Sciatic nerve (tissue), 2 donors: Measurements from ENCODE around the gene PTPRN2. TPM values are rescaled to one million over a fixed set of nuclear protein-coding genes. Genes with fewer than 3 reads are reported as not detected.
"Not testable (repeated sequence)": the region's sequence is repeated elsewhere in the genome, so short reads cannot be mapped to it uniquely, and the experiment has no call there.

ENCODE experiments used
- ATAC-seq: fragments of 200-7000 bp; cut with Tn5 transposase; one replicate; pipeline ENCODE4 v1.9.1; 2020; ENCODE audit warnings: mild to moderate bottlenecking, moderate library complexity
- DNase-seq: peaks from one replicate; pipeline ENCODE4 v3.0.0-alpha.2; 2020; ENCODE audit warnings: low spot score
- intact Hi-C: fragments of 100-400 bp; cut with DNase I; formaldehyde crosslinking; loops from one replicate; pipeline ENCODE4 v1.14.2; 2022
- total RNA-seq: library from RNA; stranded (reverse); fragmentation: NEBNext Ultra II Directional; extraction: Animal tissue kit (Norgen Biotek cat#: 25700); gene quantifications from one replicate; pipeline ENCODE4 v1.2.1, GENCODE V29; 2021
- donor health status: DM: no; HTN: no; CAD: no.
- donor health status: DM: no; HTN: no; CAD: no.

The PTPRN2 gene
- total RNA-seq, 1 donor from 2014 or later: 12.7 TPM

DNA sequence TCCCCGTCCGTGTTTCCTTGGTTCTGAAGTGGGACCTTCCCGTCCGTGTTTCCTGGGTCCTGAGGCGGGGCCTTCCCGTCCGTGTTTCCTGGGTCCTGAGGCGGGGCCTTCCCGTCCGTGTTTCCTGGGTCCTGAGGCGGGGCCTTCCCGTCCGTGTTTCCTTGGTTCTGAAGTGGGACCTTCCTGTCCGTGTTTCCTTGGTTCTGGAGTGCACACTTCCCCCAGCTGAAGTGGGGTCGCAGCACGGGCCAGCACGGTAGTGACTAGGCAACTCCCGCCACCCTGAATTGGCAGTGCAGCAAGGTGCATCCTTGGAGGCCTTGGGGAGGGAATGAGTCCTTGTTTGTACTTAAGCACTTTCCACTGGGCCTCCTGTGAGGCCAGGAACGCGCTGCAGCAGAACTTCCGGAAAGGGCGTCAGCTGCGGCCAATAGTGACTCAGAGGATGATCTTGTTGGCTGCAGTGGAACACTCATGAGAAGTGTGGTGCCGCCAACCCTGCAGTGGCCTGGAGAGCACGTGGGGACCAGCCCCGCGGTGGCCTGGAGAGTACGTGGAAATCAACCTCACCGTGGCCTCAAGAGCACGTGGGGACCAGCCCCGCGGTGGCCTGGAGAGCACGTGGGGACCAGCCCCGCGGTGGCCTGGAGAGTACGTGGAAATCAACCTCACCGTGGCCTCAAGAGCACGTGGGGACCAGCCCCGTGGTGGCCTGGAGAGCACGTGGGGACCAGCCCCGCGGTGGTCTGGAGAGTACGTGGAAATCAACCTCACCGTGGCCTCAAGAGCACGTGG lies 685.6 kb downstream of the PTPRN2 start:
- DNase-seq, intact Hi-C loops, ATAC-seq: not testable (repeated sequence)

DNA sequence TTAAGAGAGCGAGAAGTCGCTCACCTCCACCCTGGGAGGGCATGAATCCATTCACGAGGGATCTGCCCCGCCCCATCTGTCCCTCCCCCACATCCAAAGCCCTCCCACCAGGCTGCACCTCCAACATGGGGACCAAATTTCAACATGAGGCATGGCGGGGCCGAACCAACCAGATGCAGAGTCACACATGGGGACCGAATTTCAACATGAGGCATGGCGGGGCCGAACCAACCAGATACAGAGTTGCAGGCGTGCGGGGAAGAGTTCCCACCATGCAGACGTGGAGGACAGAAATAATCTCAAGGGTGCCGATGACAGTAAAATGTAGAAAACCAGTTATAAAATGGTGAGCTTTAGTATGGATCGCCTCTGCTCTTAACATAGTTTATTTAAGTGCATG lies 686.5 kb downstream of the PTPRN2 start:
- DNase-seq (no peak), ATAC-seq (no peak)
- intact Hi-C loops: no loop called here

GRCh38 chr7:157900556-157900955 lies 687.1 kb downstream of the PTPRN2 start:
- intact Hi-C loops: no loop called here
- ATAC-seq: no peak
- DNase-seq: no peak

DNA sequence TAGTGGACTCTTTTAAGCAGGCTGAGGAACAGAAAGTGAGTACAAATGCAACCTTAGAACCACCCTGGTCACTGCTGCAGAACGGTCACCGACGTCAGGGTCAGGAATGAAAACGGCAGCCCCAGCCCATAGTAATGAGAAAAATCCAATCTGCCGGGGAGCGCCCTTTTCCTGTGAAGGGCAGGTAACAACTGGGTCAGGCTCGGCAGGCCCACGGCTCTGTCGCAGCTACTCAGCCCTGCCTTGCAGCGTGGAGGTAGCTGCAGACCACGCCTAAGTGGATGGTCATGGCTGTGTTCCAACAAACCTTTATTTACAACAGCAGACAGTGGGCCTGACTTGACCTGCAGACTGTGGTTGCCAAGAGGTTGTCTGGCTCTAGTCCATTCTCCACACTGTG lies 687.6 kb downstream of the PTPRN2 start:
- DNase-seq (no peak), ATAC-seq (no peak)

DNA sequence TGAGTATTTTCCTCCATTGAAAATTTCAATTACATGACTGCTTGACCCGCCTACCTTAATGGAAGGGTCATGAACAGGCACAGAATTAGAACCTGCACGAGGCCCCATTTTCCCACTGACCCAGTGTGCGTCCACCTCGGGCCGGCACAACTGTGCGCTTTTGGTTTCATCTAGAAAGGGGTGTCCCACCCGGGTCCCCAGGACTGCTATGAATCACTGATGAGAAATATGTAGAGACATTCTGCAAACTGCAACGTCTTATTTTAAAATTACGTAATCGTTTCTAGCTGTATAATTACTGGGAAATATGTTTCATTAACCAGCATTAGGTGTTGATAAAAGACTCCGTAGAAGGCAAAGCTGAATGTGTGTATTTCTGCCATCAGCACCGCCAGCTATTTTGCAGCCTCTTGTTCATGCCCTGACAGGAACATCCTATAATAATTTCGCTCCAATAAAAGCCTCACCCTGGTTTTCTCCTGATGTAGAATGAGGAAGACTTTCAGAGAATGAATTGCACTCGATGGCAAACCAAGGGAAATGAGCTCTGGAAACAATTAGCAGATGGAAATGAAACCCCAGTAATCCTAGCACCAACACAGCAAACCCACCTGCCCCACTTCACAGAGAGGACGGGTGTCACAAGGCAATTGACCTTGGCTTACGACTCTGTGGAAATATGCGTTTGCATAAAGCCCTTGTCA lies 688.7 kb downstream of the PTPRN2 start:
- DNase-seq (no peak), ATAC-seq (no peak)
- intact Hi-C loops: no loop called here

More for the DNA sequence above, 687.6 kb downstream of the PTPRN2 start:
- intact Hi-C loops: no loop called here

- DNase-seq (no peak), ATAC-seq (no peak)
- intact Hi-C loops: no loop called here
Observed at GRCh38 chr7:157898261-157898660, 689.4 kb downstream of the PTPRN2 start.

DNA sequence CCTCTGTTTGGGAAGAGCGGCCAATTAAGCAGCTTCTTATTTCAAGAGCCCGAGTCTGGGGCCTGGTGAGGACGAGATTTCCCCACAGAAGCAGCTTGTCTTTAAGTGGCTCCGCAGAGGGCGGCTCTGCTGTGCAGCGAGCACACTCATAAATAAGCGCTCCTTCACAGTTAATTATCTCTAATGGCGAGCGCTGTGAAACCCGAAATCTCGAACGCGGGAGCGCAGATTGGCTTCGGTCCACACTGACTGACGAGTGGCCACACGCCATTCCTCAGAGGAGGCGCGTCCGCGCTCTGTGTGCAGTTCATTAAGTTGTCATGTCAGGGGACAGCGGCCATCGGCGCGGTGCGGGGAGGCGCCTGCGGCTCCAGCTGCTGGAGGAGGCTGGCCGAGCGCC lies 689.9 kb downstream of the PTPRN2 start:
- intact Hi-C loops: no loop called here
- ATAC-seq: no peak
- no peak for DNase-seq

DNA sequence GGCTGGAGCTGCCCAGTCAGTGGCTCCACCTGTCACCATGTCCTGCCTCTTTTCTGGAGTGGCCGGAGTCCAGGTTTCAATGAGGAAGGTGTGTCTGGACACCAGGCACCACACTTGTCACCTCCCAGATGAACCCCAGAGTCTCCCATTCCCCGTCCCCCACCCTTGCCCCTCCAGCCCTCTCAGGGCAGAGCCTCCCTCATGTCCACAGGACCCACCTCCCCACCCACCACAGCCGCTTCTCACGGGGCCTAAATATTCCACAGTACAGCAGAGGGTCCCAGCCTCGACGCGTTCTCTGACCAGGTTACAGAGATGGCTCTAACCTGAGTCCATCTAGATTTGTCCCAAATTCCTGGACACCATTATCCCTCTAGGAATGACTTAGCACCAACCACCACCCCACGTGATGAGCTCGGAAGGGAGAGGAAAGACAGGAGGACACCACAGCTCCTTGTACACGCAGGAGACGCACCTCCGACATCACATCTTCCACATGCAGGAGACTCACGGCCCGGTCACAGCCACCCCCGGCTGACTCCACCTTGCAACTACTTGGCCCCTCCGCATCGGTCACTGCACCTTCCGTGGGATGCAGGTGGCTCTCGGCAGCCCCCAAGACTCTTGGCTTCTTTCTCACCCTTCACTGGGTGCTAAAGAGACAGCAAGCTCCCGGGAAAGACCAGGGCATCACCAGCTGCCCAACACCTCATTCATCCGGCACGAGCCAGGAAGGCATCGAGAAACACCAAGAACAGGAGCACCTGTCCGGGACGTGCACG lies 690.7 kb downstream of the PTPRN2 start:
- DNase-seq: no peak
- intact Hi-C loops: no loop called here
- no peak for ATAC-seq

DNA sequence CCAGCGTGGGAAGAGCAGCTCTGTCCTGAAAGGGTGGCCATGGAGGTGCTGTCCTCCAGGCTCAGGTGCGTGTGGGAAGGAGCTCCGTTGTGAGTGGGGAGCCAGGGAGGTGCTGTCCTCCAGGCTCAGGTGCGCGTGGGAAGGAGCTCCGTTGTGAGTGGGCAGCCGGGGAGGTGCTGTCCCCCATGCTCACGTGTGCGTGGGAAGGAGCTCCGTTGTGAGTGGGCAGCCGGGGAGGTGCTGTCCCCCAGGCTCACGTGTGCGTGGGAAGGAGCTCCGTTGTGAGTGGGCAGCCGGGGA lies 691.3 kb downstream of the PTPRN2 start:
- DNase-seq, intact Hi-C loops, ATAC-seq: not testable (repeated sequence)

GRCh38 chr7:157895520-157896375 lies 691.9 kb downstream of the PTPRN2 start:
- DNase-seq: no peak
- ATAC-seq: no peak
- intact Hi-C loops: no loop called here

GRCh38 chr7:157895098-157895497 lies 692.5 kb downstream of the PTPRN2 start:
- intact Hi-C loops, ATAC-seq, DNase-seq: not testable (repeated sequence)

- intact Hi-C loops: no loop called here
- DNase-seq (no peak), ATAC-seq (no peak)
Observed at GRCh38 chr7:157893535-157894044, 694.0 kb downstream of the PTPRN2 start.

DNA sequence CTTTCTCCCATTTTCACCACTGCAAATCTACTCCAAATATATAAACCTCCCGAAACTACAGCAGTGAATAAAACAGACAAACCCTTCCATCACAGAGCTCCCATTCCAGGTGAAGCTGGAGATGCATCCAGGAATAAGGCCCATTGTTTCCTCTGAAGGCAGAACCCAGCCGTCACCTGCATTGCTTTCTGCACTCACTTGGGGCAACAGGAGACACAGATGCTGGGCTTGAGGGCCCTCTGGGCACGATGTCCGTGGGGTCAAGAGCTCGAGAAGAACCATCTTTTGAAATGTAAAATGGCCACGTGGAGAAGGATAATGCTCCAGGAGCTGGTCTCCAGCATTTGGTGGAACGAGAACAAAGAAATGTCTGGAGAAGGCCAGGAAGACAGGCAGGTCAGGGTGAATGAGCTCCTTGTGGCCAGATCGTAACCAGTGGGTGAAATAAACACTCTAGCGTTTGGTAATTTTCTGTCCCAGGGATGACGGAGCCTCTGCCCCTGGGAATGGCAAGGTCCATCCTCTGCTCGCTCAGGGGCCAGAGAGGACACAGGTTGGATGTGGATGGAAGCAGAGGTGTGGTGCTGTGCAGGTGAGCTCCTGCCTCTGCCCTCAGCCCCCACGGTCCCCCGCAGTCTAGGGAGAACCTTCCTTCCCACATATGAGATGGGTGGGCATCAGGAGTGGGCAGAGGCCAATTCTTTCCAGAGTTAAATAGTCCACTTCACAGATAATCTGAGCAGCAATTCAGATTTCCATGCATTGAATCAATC lies 694.7 kb downstream of the PTPRN2 start:
- DNase-seq (no peak), ATAC-seq (no peak)

GRCh38 chr7:157890921-157891401 lies 696.7 kb downstream of the PTPRN2 start:
- no peak for ATAC-seq
- no peak for DNase-seq
- intact Hi-C loops: no loop called here

More for the DNA sequence above, 694.7 kb downstream of the PTPRN2 start:
- intact Hi-C loops: no loop called here

- DNase-seq: no peak
- no peak for ATAC-seq
- intact Hi-C loops: loop anchor here (10.0 kb wide), 1 partner anchor 455 kb away; no protein-coding TSS in a partner anchor
Observed at GRCh38 chr7:157889480-157889879, 698.1 kb downstream of the PTPRN2 start.

DNA sequence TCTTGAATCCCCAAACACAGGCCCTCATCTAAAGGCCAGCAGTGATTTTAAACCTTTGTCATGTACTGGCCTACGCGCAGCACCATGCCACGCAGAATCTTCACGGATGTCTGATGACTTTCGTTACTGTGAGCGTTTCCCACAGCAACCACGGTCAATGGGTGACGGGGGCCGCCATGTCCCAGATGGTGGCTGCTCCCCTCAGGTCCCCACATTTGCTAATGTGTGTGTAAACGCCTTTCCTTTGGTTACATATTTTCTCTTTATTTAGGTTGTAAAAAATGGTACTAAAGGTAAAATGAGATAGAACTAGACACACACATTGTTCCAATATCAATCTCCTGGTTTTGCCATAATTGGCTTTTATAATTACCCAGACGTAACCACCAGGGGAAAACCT lies 699.0 kb downstream of the PTPRN2 start:
- DNase-seq (no peak), ATAC-seq (no peak)
- intact Hi-C loops: loop anchor here (10.0 kb wide), 1 partner anchor 454 kb away; no protein-coding TSS in a partner anchor

DNA sequence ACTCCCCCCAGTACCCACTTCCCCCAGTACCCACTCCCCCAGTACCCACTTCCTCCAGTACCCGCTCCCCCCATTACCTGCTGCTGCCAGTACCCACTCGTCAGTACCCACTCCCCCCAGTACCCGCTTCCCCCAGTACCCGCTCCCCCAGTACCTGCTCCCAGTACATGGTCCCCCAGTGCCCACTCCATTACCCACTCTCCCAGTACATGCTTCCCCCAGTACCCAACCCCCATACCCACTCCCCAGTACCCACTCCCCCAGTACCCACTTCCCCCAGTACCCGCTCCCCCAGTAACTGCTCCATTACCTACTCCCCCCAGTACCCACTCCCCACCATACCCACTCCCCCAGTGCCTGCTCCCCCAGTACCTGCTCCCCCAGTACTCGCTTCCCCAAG lies 700.2 kb downstream of the PTPRN2 start:
- DNase-seq (no peak), ATAC-seq (no peak)
- intact Hi-C loops: loop anchor here (10.0 kb wide), 1 partner anchor 453 kb away; no protein-coding TSS in a partner anchor

- no peak for ATAC-seq
- intact Hi-C loops: loop anchor here (10.0 kb wide), 1 partner anchor 452 kb away; no protein-coding TSS in a partner anchor
- DNase-seq: no peak
Observed at GRCh38 chr7:157886711-157887110, 700.9 kb downstream of the PTPRN2 start.
